ENCODE measurements around the gene CAMK1D. TPM values are rescaled to one million over a fixed set of nuclear protein-coding genes. Genes with fewer than 3 reads are reported as not detected.

Gene CAMK1D
- total and polyA plus RNA-seq, 9 donors = 1.8 to 11.7 (median 5.5) TPM

GRCh38 chr10:12638103-12638502 is 288.8 kb downstream of the CAMK1D start:
- no peak overlapping the region for H3K4me3 ChIP-seq
- no peaks in the 10 kb centered on the region for H3K4me1 ChIP-seq (ENCODE audit: insufficient read depth)
- no peaks in the 10 kb centered on the region for H3K27me3 ChIP-seq
- H3K9me3 ChIP-seq = no peaks in the 10 kb centered on the region
- WGBS, 3 donors = 69 to 74% (median 73%) methylated on average over 7 of the region's 7 CpGs
- H3K36me3 ChIP-seq = no peaks in the 10 kb centered on the region
- no peak overlapping the region for H3K27ac ChIP-seq
- no peak for DNase-seq
- TF ChIP-seq CTCF (IDR thresholded peaks at IDR 0.05) (no peak), POLR2A (IDR thresholded peaks at IDR 0.05) (no peak), EP300 (IDR thresholded peaks at IDR 0.05) (no peak)
- intact Hi-C loops (cut with DNase I) = no loop called here

DNA sequence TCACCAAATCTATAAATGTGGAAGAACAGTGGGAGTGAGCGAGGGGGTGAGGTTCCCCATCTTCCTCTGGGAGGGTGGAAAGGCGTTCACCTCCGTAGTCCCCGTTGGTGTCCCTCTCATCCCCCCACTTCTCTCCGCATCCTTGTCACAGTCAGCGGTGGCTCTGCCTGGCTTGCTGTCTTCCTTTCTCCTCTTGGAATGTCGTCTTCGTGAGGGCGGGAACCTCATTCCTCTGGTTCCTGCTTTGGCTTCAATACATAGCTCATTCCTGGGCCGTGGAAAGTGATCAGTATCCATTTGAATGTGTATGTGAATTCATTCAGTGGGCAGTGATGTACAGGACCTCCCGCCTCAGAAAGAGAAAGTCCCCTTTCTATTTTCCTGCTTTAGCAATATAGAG is 289.4 kb downstream of the CAMK1D start:
- TF ChIP-seq CTCF (IDR thresholded peaks at IDR 0.05) = no peak
- TF ChIP-seq POLR2A (IDR thresholded peaks at IDR 0.05) = no peak
- TF ChIP-seq EP300 (IDR thresholded peaks at IDR 0.05) = no peak
- no peak overlapping the region for H3K27ac ChIP-seq
- H3K9me3 ChIP-seq = no peaks in the 10 kb centered on the region
- intact Hi-C loops (cut with DNase I) = no loop called here
- no peak overlapping the region for H3K4me3 ChIP-seq
- no peaks in the 10 kb centered on the region for H3K27me3 ChIP-seq
- DNase-seq = no peak
- WGBS, 3 donors = 87 to 93% (median 87%) methylated on average over 11 of the region's 11 CpGs
- no peaks in the 10 kb centered on the region for H3K36me3 ChIP-seq
- H3K4me1 ChIP-seq (ENCODE audit: insufficient read depth) = no peaks in the 10 kb centered on the region

DNA sequence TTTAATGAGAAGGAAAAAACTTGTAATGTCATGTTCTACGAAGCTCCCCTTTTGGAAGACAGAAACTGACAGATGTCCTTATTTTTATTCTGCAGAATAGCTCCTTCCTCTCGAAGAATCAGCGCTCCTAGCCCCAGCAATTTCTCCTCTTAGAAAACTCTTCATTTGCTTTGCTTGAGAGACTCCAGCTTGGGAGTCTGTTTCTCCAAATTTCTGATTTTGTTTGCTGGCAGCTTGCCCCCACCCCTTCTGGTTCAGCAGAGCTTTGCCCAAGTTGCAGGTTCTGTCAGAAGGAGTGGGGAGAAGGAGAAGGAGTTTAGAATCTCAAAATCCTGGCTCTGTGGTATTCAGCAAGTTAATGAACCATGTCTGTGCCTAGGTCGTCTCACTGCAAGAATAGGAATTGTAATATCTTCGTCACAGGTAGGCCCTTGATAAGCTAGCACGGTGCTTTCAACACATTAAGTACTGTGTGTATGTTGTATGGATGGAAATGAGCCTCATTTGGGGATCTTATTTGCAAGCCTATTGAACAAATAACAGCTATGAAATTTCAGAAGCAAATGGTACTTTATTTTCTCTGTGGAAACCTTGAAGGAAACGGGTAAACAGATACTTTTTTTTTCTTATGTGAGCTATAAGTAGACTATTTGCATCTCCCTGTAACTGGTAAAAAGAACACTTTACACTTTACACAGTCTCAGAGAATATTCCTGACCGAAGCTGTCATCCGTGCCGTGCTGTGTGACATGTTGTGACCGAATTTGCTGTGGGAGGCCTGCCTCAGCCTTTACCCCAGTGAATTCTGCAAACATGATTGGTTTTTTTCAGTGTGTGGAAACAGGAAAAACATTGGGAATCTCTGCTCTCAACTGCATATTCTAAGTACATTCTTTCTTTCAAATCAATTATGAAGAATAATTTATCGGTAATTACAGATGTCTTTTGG is 290.9 kb downstream of the CAMK1D start:
- 80 to 86% (median 84%) methylated on average over 12 of the region's 12 CpGs for WGBS, 3 donors
- no peak for DNase-seq
- no peaks in the 10 kb centered on the region for H3K36me3 ChIP-seq
- H3K4me3 ChIP-seq = no peak overlapping the region
- H3K27me3 ChIP-seq = no peaks in the 10 kb centered on the region
- no peak overlapping the region for H3K27ac ChIP-seq
- intact Hi-C loops (cut with DNase I) = no loop called here
- H3K4me1 ChIP-seq (ENCODE audit: insufficient read depth) = no peaks in the 10 kb centered on the region
- no peaks in the 10 kb centered on the region for H3K9me3 ChIP-seq
- no peak for TF ChIP-seq POLR2A (IDR thresholded peaks at IDR 0.05)
- no peak for TF ChIP-seq EP300 (IDR thresholded peaks at IDR 0.05)
- TF ChIP-seq CTCF (IDR thresholded peaks at IDR 0.05) = no peak

GRCh38 chr10:12642036-12642435 is 292.7 kb downstream of the CAMK1D start:
- 92 to 97% (median 94%) methylated on average over 7 of the region's 7 CpGs for WGBS, 3 donors
- Histone ChIP-seq H3K36me3 (no peaks in the 10 kb centered on the region), H3K27ac (no peak overlapping the region), H3K4me1 (ENCODE audit: insufficient read depth) (no peaks in the 10 kb centered on the region), H3K27me3 (no peaks in the 10 kb centered on the region), H3K9me3 (no peaks in the 10 kb centered on the region), H3K4me3 (no peak overlapping the region)
- intact Hi-C loops (cut with DNase I) = no loop called here
- no peak for DNase-seq
- TF ChIP-seq CTCF (IDR thresholded peaks at IDR 0.05) = no peak
- TF ChIP-seq EP300 (IDR thresholded peaks at IDR 0.05) = no peak
- TF ChIP-seq POLR2A (IDR thresholded peaks at IDR 0.05) = no peak
